B cell (primary cell): ENCODE measurements around the gene ANGPTL8.

Experiments used
- CTCF ChIP-seq: fragments of 200-600 bp; IDR thresholded peaks from one replicate; pipeline ENCODE4 v1.8.0; 2022; ENCODE audit warnings: antibody characterized with exemption, mild to moderate bottlenecking
- EZH2 ChIP-seq: IDR thresholded peaks from 2 replicates; pipeline ENCODE4 v1.6.1; 2012; ENCODE audit warnings: borderline replicate concordance, low read depth, mild to moderate bottlenecking, moderate library complexity, low read length; ENCODE audit not compliant: insufficient read depth, poor library complexity, severe bottlenecking

GRCh38 chr19:11200931-11201330 lies 38.5 kb upstream of the ANGPTL8 start:
- TF ChIP-seq CTCF = no peak
- TF ChIP-seq EZH2 = no peak
